HTERT RPE-1 (cell line): ENCODE data around the gene CLN6.

Experiments
- in situ Hi-C: fragments of 300-500 bp; cut with MboI; formaldehyde crosslinking; loops from 4 replicates; pipeline ENCODE4 v1.14.3; 2020; ENCODE audit warnings: low sequenced_read_pairs

The CLN6 gene

GRCh38 chr15:68229386-68230156, at the start of gene CLN6:
TSS of gene CLN6 (minus strand) at chr15:68229728. CDS start at chr15:68229584, 144 bp downstream.
- in situ Hi-C loops: no loop called here

GRCh38 chr15:68278595-68279405, 49.3 kb upstream of the CLN6 start:
- in situ Hi-C loops: no loop called here

- in situ Hi-C loops: no loop called here
Measured at GRCh38 chr15:68278345-68278594, 48.7 kb upstream of the CLN6 start.

- in situ Hi-C loops: no loop called here
Measured at GRCh38 chr15:68277603-68278344, 48.2 kb upstream of the CLN6 start, which contains the start of gene FEM1B. TSS of gene FEM1B (plus strand) at chr15:68277745. CDS start at chr15:68278418, 673 bp downstream.

- in situ Hi-C loops: no loop called here
Measured at GRCh38 chr15:68277131-68277602, 47.6 kb upstream of the CLN6 start.

- in situ Hi-C loops: no loop called here
Measured at GRCh38 chr15:68276668-68277067, 47.1 kb upstream of the CLN6 start.

- in situ Hi-C loops: no loop called here
Measured at GRCh38 chr15:68275165-68275746, 45.7 kb upstream of the CLN6 start.

GRCh38 chr15:68274201-68274848, 44.8 kb upstream of the CLN6 start:
- in situ Hi-C loops: no loop called here

GRCh38 chr15:68272721-68273271, 43.3 kb upstream of the CLN6 start:
- in situ Hi-C loops: no loop called here

GRCh38 chr15:68271854-68272471, 42.4 kb upstream of the CLN6 start:
- in situ Hi-C loops: no loop called here

GRCh38 chr15:68268405-68268804, 38.9 kb upstream of the CLN6 start:
- in situ Hi-C loops: no loop called here

- in situ Hi-C loops: no loop called here
Measured at GRCh38 chr15:68265674-68266073, 36.1 kb upstream of the CLN6 start.

GRCh38 chr15:68265081-68265480, 35.6 kb upstream of the CLN6 start:
- in situ Hi-C loops: no loop called here

GRCh38 chr15:68264282-68264681, 34.8 kb upstream of the CLN6 start:
- in situ Hi-C loops: no loop called here

GRCh38 chr15:68262514-68263356, 33.2 kb upstream of the CLN6 start:
- in situ Hi-C loops: no loop called here

- in situ Hi-C loops: no loop called here
Measured at GRCh38 chr15:68261980-68262379, 32.5 kb upstream of the CLN6 start.

GRCh38 chr15:68261241-68261640, 31.7 kb upstream of the CLN6 start:
- in situ Hi-C loops: no loop called here

- in situ Hi-C loops: no loop called here
Measured at GRCh38 chr15:68259883-68260282, 30.4 kb upstream of the CLN6 start.

GRCh38 chr15:68258692-68259091, 29.2 kb upstream of the CLN6 start:
- in situ Hi-C loops: no loop called here
